PC-3 (cell line): ENCODE data around the gene WAC.

Source experiments
- CTCF ChIP-seq: fragments of 300-600 bp; sonication (generic); conservative IDR thresholded peaks from 2 replicates; pipeline ENCODE4 v1.5.1; 2017; ENCODE audit warnings: antibody characterized with exemption, low read depth, mild to moderate bottlenecking, low read length
- EZH2 ChIP-seq: fragments of 300-600 bp; sonication (generic); IDR thresholded peaks from one replicate; pipeline ENCODE4 v1.6.1; 2017; ENCODE audit warnings: antibody characterized with exemption, mild to moderate bottlenecking, low read length; ENCODE audit not compliant: unreplicated experiment
- EZH2phosphoT487 ChIP-seq: fragments of 300-600 bp; sonication (generic); IDR thresholded peaks from 2 replicates; pipeline ENCODE4 v1.6.1; 2018; ENCODE audit warnings: mild to moderate bottlenecking, antibody characterized with exemption, low read length, borderline replicate concordance

DNA sequence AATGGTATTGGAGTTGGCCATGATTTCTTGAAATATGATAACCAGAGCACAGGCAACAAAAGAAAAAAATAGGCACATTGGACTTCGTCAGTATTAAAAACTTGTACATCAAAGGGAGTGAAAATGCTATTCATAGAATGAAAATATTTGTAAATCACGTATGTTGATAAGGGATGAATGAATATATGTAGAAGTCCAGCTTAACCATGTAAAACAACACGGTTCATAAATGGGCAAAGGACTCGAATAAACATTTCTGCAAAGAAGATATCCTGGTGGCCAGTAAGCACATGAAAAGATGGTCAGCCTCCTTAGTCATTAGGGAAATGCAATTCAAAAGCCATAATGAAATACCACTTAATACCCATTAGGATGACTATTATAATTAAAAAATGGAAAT, 68.1 kb downstream of the WAC start:
- TF ChIP-seq CTCF (no peak), EZH2 (no peak), EZH2phosphoT487 (no peak)
